ENCODE results near the gene TAF4.

DNA sequence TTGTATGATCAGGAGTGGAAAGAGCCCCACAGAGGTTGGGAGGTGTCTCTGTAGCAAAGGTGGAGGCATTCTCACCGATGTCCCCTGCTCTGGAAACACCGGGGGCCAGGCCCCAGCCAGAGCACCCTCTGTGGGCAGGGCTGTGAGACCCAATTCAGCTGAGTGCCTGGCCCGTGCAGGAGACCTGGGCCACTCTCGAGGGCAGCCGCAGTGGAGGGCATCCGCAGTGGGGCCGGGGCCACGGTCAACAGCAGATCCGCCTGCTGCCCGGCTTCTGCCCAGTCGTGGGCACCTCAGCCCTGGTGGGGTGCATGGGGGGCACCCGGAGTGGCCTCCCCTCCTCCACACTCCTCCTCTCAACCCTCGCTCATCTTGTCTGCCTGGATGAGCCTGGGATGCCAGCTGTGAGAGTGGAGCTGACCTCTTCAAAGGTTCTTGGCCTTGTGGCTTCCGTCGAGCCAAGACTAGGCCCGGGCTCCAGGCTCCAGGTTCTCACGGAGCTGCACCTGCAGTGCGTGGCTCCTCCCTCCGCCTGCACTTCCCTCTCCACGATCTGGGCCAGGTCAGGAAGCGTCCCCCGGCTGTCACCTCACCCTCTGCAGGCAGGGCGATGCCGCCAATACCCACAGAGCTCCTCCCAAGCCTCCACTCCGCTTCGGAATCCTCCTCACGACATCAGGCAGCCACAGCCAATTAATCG lies 134.8 kb downstream of the TAF4 start:
- TF ChIP-seq RARA (CRISPR knock-in tag; IDR thresholded peaks at IDR 0.05), result no peak
- TF ChIP-seq ZSCAN20 (CRISPR knock-in tag; IDR thresholded peaks at IDR 0.05; ENCODE audit: borderline replicate concordance), result no peak
- TF ChIP-seq ZNF232 (CRISPR knock-in tag; IDR thresholded peaks at IDR 0.05; ENCODE audit: borderline replicate concordance), result no peak
- no peak for TF ChIP-seq CTCF (CRISPR knock-in tag; IDR thresholded peaks at IDR 0.05)
- TF ChIP-seq LBX2 (CRISPR knock-in tag; IDR thresholded peaks at IDR 0.05; ENCODE audit: borderline replicate concordance), result no peak
- TF ChIP-seq TBL1XR1 (IDR thresholded peaks at IDR 0.05; ENCODE audit: borderline replicate concordance, low read length, partially characterized antibody), result no peak
- no peak for TF ChIP-seq PHB2 (IDR thresholded peaks at IDR 0.05; ENCODE audit: partially characterized antibody)
- TF ChIP-seq TBX3 (IDR thresholded peaks at IDR 0.05; ENCODE audit: borderline replicate concordance), result no peak
- no peak for TF ChIP-seq ZNF768 (CRISPR knock-in tag; IDR thresholded peaks at IDR 0.05)

Measured in HepG2 (cell line).